Kidney capillary endothelial cell (primary cell): ENCODE measurements around the gene LIX1L.

ENCODE experiments used
- DNase-seq: peaks from one replicate; pipeline ENCODE4 v3.0.0-alpha.2; 2018; ENCODE audit warnings: low spot score

LIX1L gene

GRCh38 chr1:145985502-145986439 lies 28.0 kb upstream of the LIX1L start:
- no peak for DNase-seq

- DNase-seq, result no peak
Measured at GRCh38 chr1:145985129-145985501, 27.3 kb upstream of the LIX1L start.

- DNase-seq, result no peak
Measured at GRCh38 chr1:145983960-145984830, 26.4 kb upstream of the LIX1L start.

DNA sequence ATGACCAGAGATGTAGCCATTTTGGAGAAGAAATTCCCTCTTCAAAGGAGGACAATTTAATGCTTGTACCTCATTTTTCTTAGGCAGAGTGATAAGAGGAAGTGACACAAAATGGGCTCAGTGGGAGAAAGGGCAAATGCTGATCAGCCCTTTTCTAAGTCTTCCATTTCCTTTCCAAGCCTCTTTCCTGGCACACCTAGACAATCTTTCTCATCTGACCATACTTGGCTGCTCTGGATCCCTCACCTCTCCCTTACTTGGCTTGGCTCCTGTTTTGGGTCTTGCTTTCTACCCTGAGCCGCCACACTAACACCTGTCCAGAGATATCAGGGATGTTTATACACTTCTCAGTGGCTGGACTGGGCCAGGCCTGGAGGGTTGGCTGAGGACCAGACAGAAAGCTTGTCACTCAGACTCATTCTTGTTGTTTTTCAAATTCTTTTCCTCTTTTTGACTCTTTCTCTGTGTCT lies 25.4 kb upstream of the LIX1L start:
- DNase-seq, result no peak

GRCh38 chr1:145982010-145982723 lies 24.4 kb upstream of the LIX1L start:
- no peak for DNase-seq

DNA sequence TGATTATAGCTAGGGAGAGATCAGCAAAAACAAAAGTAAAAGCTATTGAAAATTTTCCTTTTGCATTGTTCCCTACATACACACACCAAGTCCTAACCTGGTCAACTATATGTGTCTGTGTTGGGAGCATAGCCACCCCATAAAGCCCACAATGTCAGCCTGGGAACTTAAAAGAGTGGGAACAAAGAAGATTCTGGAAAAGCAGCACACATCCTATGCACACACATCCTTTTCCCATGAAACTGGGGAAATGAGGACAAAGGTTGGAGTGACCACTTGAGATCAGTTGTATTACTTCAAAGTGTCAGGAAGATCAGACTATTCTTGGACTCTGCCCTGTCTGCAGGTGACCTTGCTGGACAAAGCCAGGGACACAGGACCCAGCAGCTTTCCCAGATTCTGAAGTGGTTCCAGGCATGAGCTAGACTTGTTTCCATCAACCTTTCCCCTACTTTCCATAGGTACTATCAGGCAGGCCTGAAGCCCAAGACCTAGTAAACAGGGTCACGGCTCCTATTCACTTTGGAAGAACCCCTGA lies 22.7 kb upstream of the LIX1L start:
- no peak for DNase-seq

GRCh38 chr1:145979746-145980456 lies 22.1 kb upstream of the LIX1L start:
- DNase-seq, result no peak

DNA sequence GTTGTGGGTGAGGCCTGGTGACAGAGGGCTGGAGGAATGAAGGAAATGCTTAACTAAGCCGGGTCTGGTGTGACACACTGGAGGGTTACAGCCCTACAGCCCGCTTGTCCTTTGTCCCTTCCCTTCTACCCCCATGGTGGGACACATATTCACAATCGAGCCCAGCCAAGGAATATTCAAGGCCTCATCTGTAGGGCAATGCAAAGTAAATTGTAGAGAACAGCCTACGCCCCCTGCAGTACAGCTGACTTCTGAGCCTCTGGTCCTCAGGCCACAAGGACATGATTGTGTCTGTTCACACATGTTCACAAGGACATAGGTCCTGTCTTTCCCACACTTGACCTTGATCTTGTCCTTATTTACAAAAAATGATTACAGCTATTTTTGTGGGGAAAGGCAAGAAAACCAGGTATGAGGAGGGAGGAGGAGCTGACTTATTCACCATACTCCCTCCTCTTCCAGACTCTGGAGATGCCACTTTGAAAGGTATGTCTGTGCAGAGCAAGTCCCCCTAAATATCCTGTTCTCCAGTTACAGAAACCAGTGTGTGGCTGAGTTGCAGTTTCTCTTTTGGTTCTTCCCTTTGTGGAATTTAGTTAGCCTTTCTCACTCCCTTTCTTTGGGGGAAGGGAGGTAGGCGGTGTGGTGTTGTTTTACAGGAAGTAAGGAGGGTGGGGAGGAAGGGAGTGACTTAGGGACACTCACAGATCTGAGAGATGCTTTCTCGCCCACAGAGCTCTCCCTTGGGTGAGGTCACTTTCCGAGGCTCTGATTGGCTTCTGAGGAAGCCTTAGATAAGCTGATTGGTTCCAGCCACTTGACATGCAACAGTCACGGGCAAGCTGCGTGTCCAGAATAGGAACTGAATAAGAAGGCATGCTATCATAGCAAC lies 21.3 kb upstream of the LIX1L start:
- peak; percentile 91 for DNase-seq

GRCh38 chr1:145978471-145978853 lies 20.6 kb upstream of the LIX1L start:
- DNase-seq, result no peak

DNA sequence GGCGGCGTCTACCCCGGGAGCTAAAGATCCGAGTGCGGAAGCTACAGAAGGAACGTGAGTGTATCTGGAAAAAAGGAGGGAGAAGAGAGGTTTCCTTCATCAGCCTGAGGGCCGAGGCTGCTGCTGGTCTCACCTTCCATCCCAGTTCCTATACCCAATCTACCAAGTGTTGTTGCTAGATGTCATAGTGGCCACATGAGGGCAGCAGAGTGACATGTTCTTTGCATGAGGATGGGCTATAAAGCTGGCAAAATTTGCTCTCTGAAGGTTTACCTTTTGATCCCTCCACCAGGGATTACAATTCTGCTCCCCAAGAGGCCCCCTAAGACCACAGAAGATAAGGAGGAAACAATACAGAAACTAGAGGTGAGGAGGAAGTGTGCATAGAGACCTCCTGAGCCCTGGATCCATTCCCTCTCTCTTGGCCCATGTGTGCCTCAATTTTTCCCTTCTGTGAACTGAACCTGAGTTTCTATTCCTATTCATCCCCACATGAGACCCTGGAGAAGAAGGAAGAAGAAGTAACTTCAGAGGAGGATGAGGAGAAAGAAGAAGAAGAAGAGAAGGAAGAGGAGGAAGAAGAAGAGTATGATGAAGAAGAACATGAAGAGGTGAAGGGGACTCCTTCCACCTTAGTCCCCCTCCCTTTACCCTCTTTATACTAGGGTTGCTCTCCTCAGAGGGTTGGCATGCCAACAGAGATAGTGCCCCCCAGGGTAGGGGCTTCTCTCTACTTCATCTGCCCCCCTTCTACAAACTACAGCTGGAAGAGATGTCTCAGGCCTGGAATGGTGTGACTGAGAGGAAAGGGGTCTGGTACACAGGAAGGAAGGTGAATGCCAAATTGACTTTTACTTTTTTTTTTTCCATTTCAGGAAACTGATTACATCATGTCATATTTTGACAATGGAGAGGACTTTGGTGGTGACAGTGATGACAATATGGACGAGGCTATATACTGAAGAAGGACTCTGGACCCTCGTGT lies 20.0 kb upstream of the LIX1L start:
- peak; percentile 85 for DNase-seq

GRCh38 chr1:145977016-145977415 lies 19.2 kb upstream of the LIX1L start:
- no peak for DNase-seq

GRCh38 chr1:145975216-145975615 lies 17.4 kb upstream of the LIX1L start:
- no peak for DNase-seq

GRCh38 chr1:145974721-145975120 lies 16.9 kb upstream of the LIX1L start:
- no peak for DNase-seq

GRCh38 chr1:145972580-145972979 lies 14.8 kb upstream of the LIX1L start:
- no peak for DNase-seq

DNA sequence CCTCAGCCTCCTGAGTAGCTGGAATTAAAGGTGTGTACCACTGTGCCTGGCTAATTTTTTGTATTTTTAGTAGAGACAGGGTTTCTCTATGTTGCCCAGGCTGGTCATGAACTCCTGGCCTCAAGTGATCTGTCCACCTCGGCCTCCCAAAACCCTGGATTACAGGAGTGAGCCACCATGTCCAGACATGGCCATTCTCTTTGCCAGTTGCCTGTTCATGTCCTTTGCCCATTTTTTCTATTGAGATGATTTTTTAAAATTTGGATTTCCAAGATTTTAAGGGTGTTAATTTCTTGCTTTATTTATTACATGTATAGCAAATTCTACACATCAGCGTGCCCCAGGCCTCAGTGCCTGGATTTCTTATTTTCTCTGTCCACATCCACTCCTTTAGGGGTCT lies 9.5 kb upstream of the LIX1L start:
- DNase-seq, result no peak

DNA sequence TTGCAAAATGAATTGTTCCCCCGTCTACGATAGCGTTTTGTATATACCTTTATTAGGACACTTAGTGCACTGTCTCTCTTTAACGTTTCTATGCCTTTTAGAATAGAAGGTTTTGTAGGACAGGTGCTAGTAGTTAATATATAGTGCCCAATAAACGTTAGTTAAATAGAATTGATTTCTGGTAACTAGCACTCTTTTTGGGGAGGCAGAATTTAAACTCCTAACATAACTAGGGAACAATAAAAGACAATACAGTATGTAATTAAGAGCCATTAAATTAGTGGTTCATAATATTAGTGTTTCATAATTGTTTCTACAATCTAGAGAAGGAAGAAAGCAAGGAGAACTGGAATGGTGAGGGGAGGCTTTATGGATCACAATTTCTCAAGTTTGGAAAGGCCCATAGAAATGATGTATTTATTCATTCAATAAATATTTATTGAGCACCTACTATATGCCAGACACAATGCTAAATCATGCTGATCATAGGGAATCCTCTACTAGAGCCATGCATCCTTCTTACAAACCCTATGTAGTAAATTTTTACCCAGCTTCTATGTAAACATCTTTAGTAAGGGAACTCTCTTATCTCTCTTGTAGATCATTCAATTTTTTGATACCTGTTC lies 7.4 kb upstream of the LIX1L start:
- no peak for DNase-seq

DNA sequence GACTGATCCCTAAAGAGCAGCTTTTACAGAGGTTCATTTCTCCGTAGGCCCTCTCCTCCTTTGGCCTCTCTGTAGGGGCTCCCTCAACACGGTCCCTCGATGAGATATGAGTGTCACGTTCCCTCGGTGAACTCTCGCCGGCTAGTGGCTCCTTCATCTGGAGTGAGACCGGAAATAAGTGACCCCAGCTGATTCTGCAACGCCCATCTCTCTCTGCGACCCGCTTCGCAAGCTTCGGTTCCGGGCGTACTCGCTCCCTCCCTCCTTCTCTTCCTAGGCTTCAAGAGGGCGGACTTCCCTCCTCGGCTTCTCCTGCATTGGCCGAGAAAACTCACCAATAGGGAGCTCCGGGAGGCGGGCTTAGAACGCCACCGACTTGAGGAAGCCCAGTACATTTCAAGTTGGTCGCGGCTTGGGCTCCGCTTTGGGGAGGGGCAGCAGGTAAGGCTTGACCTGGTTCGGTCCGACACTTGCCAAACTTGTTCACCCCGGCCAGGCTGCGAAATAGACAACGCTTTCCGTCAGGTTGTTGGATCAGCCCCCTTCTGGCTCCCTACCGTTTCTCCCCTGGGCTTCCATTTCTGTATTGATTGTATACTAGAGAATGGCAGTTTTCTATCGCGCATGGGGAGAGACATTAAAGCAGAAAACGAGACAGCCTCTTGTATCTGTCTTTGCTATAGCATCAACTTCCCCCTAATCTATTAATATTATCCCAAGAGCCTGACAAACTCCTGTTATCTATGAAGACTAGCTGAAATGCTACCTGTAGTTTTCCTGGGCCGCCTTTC lies 6.7 kb upstream of the LIX1L start, which contains the start of the genes ANKRD34A and POLR3GL:
Gene ANKRD34A (minus strand): TSS at position 248 of the 791 bp plus-strand sequence. CDS start 2,816 bp downstream, outside the sequence.
Gene POLR3GL (plus strand): TSS at position 363 of the 791 bp plus-strand sequence. CDS start 10,176 bp downstream, outside the sequence.
- DNase-seq, result peak; percentile 84
